GM13976 (cell line): Measurements from ENCODE around the gene SGK1.

ENCODE experiments used
- DNase-seq: peaks from one replicate; pipeline ENCODE4 v3.0.0; 2012; ENCODE audit warnings: low spot score
- in situ Hi-C: fragments of 300-500 bp; cut with MboI; formaldehyde crosslinking; loops from one replicate; pipeline ENCODE4 v1.12.0; 2022; ENCODE audit warnings: low sequenced_read_pairs, mixed read lengths, inconsistent platforms; ENCODE audit not compliant: unreplicated experiment
- TF ChIP-seq, protein P1 (sequence below): IDR thresholded peaks from 2 replicates; pipeline ENCODE4 v1.5.1; 2012; ENCODE audit warnings: borderline replicate concordance, mild to moderate bottlenecking; ENCODE audit not compliant: insufficient read depth; ENCODE audit errors: extremely low read depth, missing control alignments, control extremely low read depth

Gene SGK1

GRCh38 chr6:134250776-134251175 lies 67.1 kb downstream of the SGK1 start:
- DNase-seq = no peak
- TF ChIP-seq, protein P1, sequence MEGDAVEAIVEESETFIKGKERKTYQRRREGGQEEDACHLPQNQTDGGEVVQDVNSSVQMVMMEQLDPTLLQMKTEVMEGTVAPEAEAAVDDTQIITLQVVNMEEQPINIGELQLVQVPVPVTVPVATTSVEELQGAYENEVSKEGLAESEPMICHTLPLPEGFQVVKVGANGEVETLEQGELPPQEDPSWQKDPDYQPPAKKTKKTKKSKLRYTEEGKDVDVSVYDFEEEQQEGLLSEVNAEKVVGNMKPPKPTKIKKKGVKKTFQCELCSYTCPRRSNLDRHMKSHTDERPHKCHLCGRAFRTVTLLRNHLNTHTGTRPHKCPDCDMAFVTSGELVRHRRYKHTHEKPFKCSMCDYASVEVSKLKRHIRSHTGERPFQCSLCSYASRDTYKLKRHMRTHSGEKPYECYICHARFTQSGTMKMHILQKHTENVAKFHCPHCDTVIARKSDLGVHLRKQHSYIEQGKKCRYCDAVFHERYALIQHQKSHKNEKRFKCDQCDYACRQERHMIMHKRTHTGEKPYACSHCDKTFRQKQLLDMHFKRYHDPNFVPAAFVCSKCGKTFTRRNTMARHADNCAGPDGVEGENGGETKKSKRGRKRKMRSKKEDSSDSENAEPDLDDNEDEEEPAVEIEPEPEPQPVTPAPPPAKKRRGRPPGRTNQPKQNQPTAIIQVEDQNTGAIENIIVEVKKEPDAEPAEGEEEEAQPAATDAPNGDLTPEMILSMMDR = no peak
- in situ Hi-C loops = no loop called here

- DNase-seq = no peak
- in situ Hi-C loops = no loop called here
- TF ChIP-seq, protein P1 = no peak
These were observed 67.9 kb downstream of the SGK1 start for GRCh38 chr6:134249759-134250602.

DNA sequence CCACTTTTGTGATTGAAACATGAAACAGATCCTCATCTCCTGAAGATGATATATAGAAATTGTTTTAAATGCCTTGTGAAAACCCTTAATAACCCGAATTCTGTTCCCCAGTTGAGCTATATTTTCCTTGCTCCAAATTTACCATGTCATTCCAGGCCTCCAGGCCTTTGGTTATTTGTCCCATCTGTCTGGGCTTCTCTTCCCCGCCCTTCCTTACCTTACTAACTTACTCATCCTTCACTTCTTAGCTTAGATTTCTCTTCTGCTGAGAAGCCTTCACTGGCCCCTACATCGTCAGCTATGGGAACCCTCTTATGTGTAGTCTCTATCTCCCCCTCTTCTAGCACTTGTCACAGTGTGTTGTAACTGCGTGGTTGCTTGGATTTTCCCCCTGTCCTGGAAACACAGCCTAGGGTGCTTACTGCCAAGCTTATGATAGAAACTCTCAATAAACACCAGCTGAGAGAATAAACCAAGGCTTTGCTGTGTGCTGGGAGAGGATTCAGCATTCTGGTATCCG lies 68.6 kb downstream of the SGK1 start:
- TF ChIP-seq, protein P1 = no peak
- no peak for DNase-seq
- in situ Hi-C loops = no loop called here

GRCh38 chr6:134247844-134248580 lies 69.9 kb downstream of the SGK1 start:
- in situ Hi-C loops = no loop called here
- DNase-seq = no peak
- TF ChIP-seq, protein P1 = no peak

DNA sequence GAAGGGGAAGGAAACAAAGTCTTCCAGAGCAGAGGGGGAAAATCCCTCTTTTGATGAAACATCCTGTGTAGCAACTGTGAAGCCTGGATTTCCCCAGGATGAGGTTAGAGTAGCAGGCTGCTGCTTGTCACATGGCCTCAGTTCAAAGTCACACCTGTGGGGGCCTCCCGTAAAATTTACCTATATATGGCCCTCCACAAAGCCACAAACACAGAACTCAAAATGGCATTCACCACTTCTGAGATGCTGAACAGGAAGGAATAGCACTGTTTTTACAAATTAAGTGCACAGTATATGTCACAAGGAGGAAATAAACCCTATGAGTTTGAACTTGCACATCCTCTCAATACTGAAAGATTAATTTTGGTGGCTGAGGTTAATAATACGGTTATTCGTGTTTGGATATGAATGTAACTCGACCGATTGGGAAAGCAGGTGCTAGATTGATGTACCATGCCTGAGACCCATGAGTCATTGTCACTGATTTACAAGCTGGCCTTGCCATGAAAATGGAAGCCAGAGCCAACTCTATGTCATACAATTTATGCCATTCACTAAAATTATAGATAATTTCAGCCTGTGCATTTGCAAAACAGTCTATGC lies 70.6 kb downstream of the SGK1 start:
- in situ Hi-C loops = no loop called here
- TF ChIP-seq, protein P1 = no peak
- peak; percentile 60 for DNase-seq

GRCh38 chr6:134245706-134246105 lies 72.2 kb downstream of the SGK1 start:
- in situ Hi-C loops = no loop called here
- no peak for DNase-seq
- TF ChIP-seq, protein P1 = no peak
